Neuronal stem cell (in vitro differentiated cells): Measurements from ENCODE around the gene MACROD2.

ENCODE experiments used
- DNase-seq: peaks from one replicate; pipeline ENCODE4 v3.0.0-alpha.2; 2013; ENCODE audit warnings: low spot score
- H2AFZ ChIP-seq: one replicate; pipeline ENCODE4 v1.6.1; 2013; ENCODE audit warnings: mild to moderate bottlenecking, low read length, inconsistent platforms
- H2AK5ac ChIP-seq: 2 replicates; pipeline ENCODE4 v1.6.1; 2013; ENCODE audit warnings: low read depth, mild to moderate bottlenecking, inconsistent platforms, low read length, moderate library complexity, mixed read lengths
- H2BK120ac ChIP-seq: 2 replicates; pipeline ENCODE4 v1.6.1; 2013; ENCODE audit warnings: low read depth, mild to moderate bottlenecking, inconsistent platforms, low read length, moderate library complexity, mixed read lengths
- H2BK12ac ChIP-seq: one replicate; pipeline ENCODE4 v1.6.1; 2013; ENCODE audit warnings: low read length, inconsistent platforms
- H2BK15ac ChIP-seq: 2 replicates; pipeline ENCODE4 v1.6.1; 2013; ENCODE audit warnings: mild to moderate bottlenecking, low read length, inconsistent platforms, mixed read lengths
- H2BK5ac ChIP-seq: one replicate; pipeline ENCODE4 v1.6.1; 2013; ENCODE audit warnings: inconsistent platforms, mild to moderate bottlenecking, low read length, moderate library complexity
- H3K14ac ChIP-seq: one replicate; pipeline ENCODE4 v1.6.1; 2013; ENCODE audit warnings: low read length, inconsistent platforms
- H3K18ac ChIP-seq: 2 replicates; pipeline ENCODE4 v1.6.1; 2013; ENCODE audit warnings: low read length, inconsistent platforms
- H3K23ac ChIP-seq: 2 replicates; pipeline ENCODE4 v1.6.1; 2013; ENCODE audit warnings: low read depth, mild to moderate bottlenecking, mixed read lengths, low read length, inconsistent platforms; ENCODE audit not compliant: poor library complexity
- H3K27ac ChIP-seq: replicated peaks from 3 replicates; pipeline ENCODE4 v1.5.1; 2013; ENCODE audit warnings: low read length, inconsistent platforms
- H3K27me3 ChIP-seq, 3 experiments: 2 replicates each; pipeline ENCODE4 v1.6.1; 2013; ENCODE audit warnings: low read length in 3 of 3, mild to moderate bottlenecking in 2 of 3, inconsistent platforms in 1 of 3, low read depth in 1 of 3, mixed read lengths in 1 of 3, moderate library complexity in 1 of 3; ENCODE audit not compliant: control insufficient read depth in 3 of 3, insufficient read depth in 3 of 3
- H3K36me3 ChIP-seq, 2 donors: replicated peaks in 1 of 2; 2 replicates each; pipeline ENCODE4 v1.6.1; 2013; ENCODE audit warnings: low read length in 2 of 2; ENCODE audit not compliant: control insufficient read depth in 2 of 2, insufficient read depth in 2 of 2
- H3K4ac ChIP-seq: 2 replicates; pipeline ENCODE4 v1.6.1; 2013; ENCODE audit warnings: inconsistent platforms, mild to moderate bottlenecking, low read length, moderate library complexity
- H3K4me1 ChIP-seq, 2 donors: 1 replicate in 1 of 2; 2 replicates in 1 of 2; pipeline ENCODE4 v1.6.1; 2013; ENCODE audit warnings: low read length in 2 of 2, low read depth in 1 of 2; ENCODE audit not compliant: control insufficient read depth in 2 of 2, insufficient read depth in 1 of 2
- H3K4me2 ChIP-seq: one replicate; pipeline ENCODE4 v1.6.1; 2013; ENCODE audit warnings: mild to moderate bottlenecking, low read length, inconsistent platforms; ENCODE audit not compliant: insufficient read depth, poor library complexity, severe bottlenecking
- H3K4me3 ChIP-seq, 2 donors: 2 replicates each; pipeline ENCODE4 v1.5.1; 2013; ENCODE audit warnings: low read length in 2 of 2, mild to moderate bottlenecking in 2 of 2, inconsistent platforms in 1 of 2, moderate library complexity in 1 of 2
- H3K79me1 ChIP-seq: one replicate; pipeline ENCODE4 v1.6.1; 2013; ENCODE audit warnings: low read depth, mild to moderate bottlenecking, inconsistent platforms, low read length, moderate library complexity
- H3K9ac ChIP-seq: one replicate; pipeline ENCODE4 v1.6.1; 2013; ENCODE audit warnings: mild to moderate bottlenecking, low read depth, low read length, inconsistent platforms; ENCODE audit not compliant: poor library complexity
- H3K9me3 ChIP-seq, 2 donors: replicated peaks in 1 of 2; 2 replicates each; pipeline versions ENCODE3 to v1.6.1; 2013; ENCODE audit warnings: low read length in 2 of 2, mild to moderate bottlenecking in 2 of 2, inconsistent platforms in 1 of 2, low read depth in 1 of 2, mixed read lengths in 1 of 2, moderate library complexity in 1 of 2; ENCODE audit not compliant: control insufficient read depth in 2 of 2, insufficient read depth in 1 of 2
- H4K8ac ChIP-seq: one replicate; pipeline ENCODE4 v1.6.1; 2013; ENCODE audit warnings: low read depth, mild to moderate bottlenecking, inconsistent platforms, low read length, moderate library complexity
- H4K91ac ChIP-seq: one replicate; pipeline ENCODE4 v1.6.1; 2013; ENCODE audit warnings: low read length, low read depth, mild to moderate bottlenecking, inconsistent platforms; ENCODE audit not compliant: poor library complexity
- WGBS, 2 donors: extraction: QIAGEN DNeasy Blood & Tissue Kit; methylation state at CpG; one replicate each; pipeline ENCODE4 v1.1.7; 2013; ENCODE audit warnings: missing lambda C conversion rate in 2 of 2, mixed read lengths in 1 of 2; ENCODE audit not compliant: insufficient read length in 2 of 2, insufficient replicate concordance in 1 of 2; ENCODE audit errors: extremely low coverage in 2 of 2; 5-methylcytosine and 5-hydroxymethylcytosine counted together

The MACROD2 gene

GRCh38 chr20:14304472-14304871 is 309.2 kb downstream of the MACROD2 start:
- H2BK120ac ChIP-seq, result no peak overlapping the region
- no peak overlapping the region for H3K18ac ChIP-seq
- no peak overlapping the region for H3K4ac ChIP-seq
- no peak overlapping the region for H3K27ac ChIP-seq
- H2AFZ ChIP-seq, result no peak overlapping the region
- H3K9ac ChIP-seq, result no peak overlapping the region
- no peak overlapping the region for H2AK5ac ChIP-seq
- no peaks in the 10 kb centered on the region for H3K79me1 ChIP-seq
- no peak overlapping the region for H4K91ac ChIP-seq
- no peak overlapping the region for H3K4me3 ChIP-seq
- peaks cover 0 to 8% of the 10 kb centered on the region in 2 donors for H3K4me1 ChIP-seq
- H2BK15ac ChIP-seq, result no peak overlapping the region
- H2BK5ac ChIP-seq, result no peak overlapping the region
- no peak for DNase-seq
- no peaks in the 10 kb centered on the region for H3K36me3 ChIP-seq
- H3K4me2 ChIP-seq, result no peak overlapping the region
- H3K23ac ChIP-seq, result no peak overlapping the region
- no peak overlapping the region for H2BK12ac ChIP-seq
- peaks cover 0 to 88% (median 0%) of the 10 kb centered on the region in 3 experiments for H3K27me3 ChIP-seq
- no CpG with 5 or more reads among the region's 1 CpG for WGBS, 2 donors
- H3K14ac ChIP-seq, result no peak overlapping the region
- peaks cover 0 to 12% of the 10 kb centered on the region in 2 donors for H3K9me3 ChIP-seq
- H4K8ac ChIP-seq, result no peak overlapping the region

- WGBS, 2 donors, result no CpG with 5 or more reads among the region's 2 CpGs
- H3K9ac ChIP-seq, result no peak overlapping the region
Observed at GRCh38 chr20:14307956-14308355, 312.6 kb downstream of the MACROD2 start.

GRCh38 chr20:14310977-14311627 is 315.8 kb downstream of the MACROD2 start:
- Histone ChIP-seq H2BK12ac (no peak overlapping the region), H2AFZ (no peak overlapping the region), H4K91ac (no peak overlapping the region), H3K9ac (no peak overlapping the region), H3K79me1 (no peaks in the 10 kb centered on the region), H3K4me1 (no peaks in the 10 kb centered on the region), H2AK5ac (no peak overlapping the region), H3K14ac (no peak overlapping the region), H4K8ac (no peak overlapping the region), H3K4me3 (no peak overlapping the region), H3K36me3 (no peaks in the 10 kb centered on the region), H3K4ac (no peak overlapping the region), H3K4me2 (no peak overlapping the region), H3K27me3 (peaks cover 0 to 62% (median 0%) of the 10 kb centered on the region in 3 experiments), H2BK5ac (no peak overlapping the region), H3K18ac (no peak overlapping the region), H2BK120ac (no peak overlapping the region), H3K9me3 (no peaks in the 10 kb centered on the region), H2BK15ac (no peak overlapping the region), H3K23ac (no peak overlapping the region), H3K27ac (no peak overlapping the region)
- WGBS, 2 donors, result no CpG with 5 or more reads among the region's 5 CpGs
- DNase-seq, result no peak

More at GRCh38 chr20:14307956-14308355, 312.6 kb downstream of the MACROD2 start:
- no peaks in the 10 kb centered on the region for H3K36me3 ChIP-seq
- no peak overlapping the region for H4K8ac ChIP-seq
- no peak overlapping the region for H2BK120ac ChIP-seq
- no peak overlapping the region for H2AFZ ChIP-seq
- no peak overlapping the region for H3K14ac ChIP-seq
- H2BK12ac ChIP-seq, result no peak overlapping the region
- H3K18ac ChIP-seq, result no peak overlapping the region
- no peak overlapping the region for H3K4me2 ChIP-seq
- peaks cover 0 to 68% (median 0%) of the 10 kb centered on the region in 3 experiments for H3K27me3 ChIP-seq
- H3K4me1 ChIP-seq, result peaks cover 0 to 8% of the 10 kb centered on the region in 2 donors
- no peak overlapping the region for H2BK15ac ChIP-seq
- no peaks in the 10 kb centered on the region for H3K79me1 ChIP-seq
- no peak overlapping the region for H3K4ac ChIP-seq
- no peak overlapping the region for H3K27ac ChIP-seq
- no peak overlapping the region for H4K91ac ChIP-seq
- H2AK5ac ChIP-seq, result no peak overlapping the region
- no peak overlapping the region for H2BK5ac ChIP-seq
- no peak overlapping the region for H3K4me3 ChIP-seq
- no peaks in the 10 kb centered on the region for H3K9me3 ChIP-seq
- H3K23ac ChIP-seq, result no peak overlapping the region
- no peak for DNase-seq

- Histone ChIP-seq H3K27me3 (peaks cover 0 to 53% (median 0%) of the 10 kb centered on the region in 3 experiments), H2BK120ac (no peak overlapping the region), H2BK5ac (no peak overlapping the region), H3K4ac (no peak overlapping the region), H2BK15ac (no peak overlapping the region), H3K9me3 (no peaks in the 10 kb centered on the region), H3K4me2 (no peak overlapping the region), H3K4me3 (no peak overlapping the region), H3K36me3 (no peaks in the 10 kb centered on the region), H3K18ac (no peak overlapping the region), H2AK5ac (no peak overlapping the region), H3K9ac (no peak overlapping the region), H2AFZ (no peak overlapping the region), H3K23ac (no peak overlapping the region), H3K14ac (no peak overlapping the region), H4K91ac (no peak overlapping the region), H3K79me1 (no peaks in the 10 kb centered on the region), H4K8ac (no peak overlapping the region), H3K27ac (no peak overlapping the region), H2BK12ac (no peak overlapping the region), H3K4me1 (no peaks in the 10 kb centered on the region)
- no peak for DNase-seq
- no CpG with 5 or more reads among the region's 2 CpGs for WGBS, 2 donors
Observed at GRCh38 chr20:14312001-14312400, 316.7 kb downstream of the MACROD2 start.
